Gastroesophageal sphincter (tissue), 3 donors: Measurements from ENCODE around the gene FBXL17.

Experiments
- CTCF ChIP-seq, 4 experiments: fragments of 200-600 bp in 2 of 4; fragments of 450-650 bp in 2 of 4; sonication (generic) in 1 of 4; IDR thresholded peaks; one replicate each; pipeline ENCODE4 v1.5.1; 2017 to 2019; ENCODE audit warnings: antibody characterized with exemption in 4 of 4, mild to moderate bottlenecking in 2 of 4, moderate library complexity in 2 of 4
- EP300 ChIP-seq: sonication (generic); formaldehyde crosslinking; IDR thresholded peaks from one replicate; pipeline ENCODE4 v1.6.1; 2017; ENCODE audit warnings: antibody characterized with exemption, mild to moderate bottlenecking
- POLR2A ChIP-seq, 2 donors: fragments of 450-650 bp; IDR thresholded peaks; one replicate each; pipeline ENCODE4 v1.6.1; 2017; ENCODE audit warnings: antibody characterized with exemption in 2 of 2, mild to moderate bottlenecking in 2 of 2, moderate library complexity in 1 of 2
- POLR2AphosphoS5 ChIP-seq: sonication (generic); formaldehyde crosslinking; IDR thresholded peaks from one replicate; pipeline ENCODE4 v1.6.1; 2017; ENCODE audit warnings: antibody characterized with exemption

- TF ChIP-seq POLR2A (IDR thresholded peaks at IDR 0.05): no peak
- TF ChIP-seq CTCF (IDR thresholded peaks at IDR 0.05): no peak
- no peak for TF ChIP-seq POLR2AphosphoS5
- no peak for TF ChIP-seq EP300
Measured at GRCh38 chr5:108025957-108026356, 355.9 kb downstream of the FBXL17 start.
